HEK293 (cell line): ENCODE results near the gene TCF12.

Source experiments
- CTCF ChIA-PET: fragments of 350-600 bp; formaldehyde crosslinking; extraction: SDS; loops from one replicate; lab custom pipeline; 2021; ENCODE audit warnings: antibody characterized with exemption; lab: Yijun Ruan, JAX
- POLR2A ChIA-PET: fragments of 300-600 bp; formaldehyde crosslinking; extraction: SDS; loops from one replicate; lab custom pipeline; 2020; ENCODE audit warnings: antibody characterized with exemption, inconsistent platforms; lab: Yijun Ruan, JAX
- H3K27ac ChIP-seq: fragments of 200-500 bp; sonication (Bioruptor generic); 2 replicates; pipeline ENCODE4 v1.5.1; 2014; ENCODE audit warnings: low read depth, low read length, control low read depth, inconsistent platforms; ENCODE audit errors: extremely low read depth
- H3K36me3 ChIP-seq, 2 experiments: fragments of 200-500 bp in 1 of 2; sonication (Bioruptor generic) in 1 of 2; 1 replicate in 1 of 2; 2 replicates in 1 of 2; pipeline ENCODE4 v1.5.1; 2014 to 2017; ENCODE audit warnings: inconsistent platforms in 2 of 2, low read length in 2 of 2; ENCODE audit not compliant: control insufficient read depth in 2 of 2, insufficient read depth in 1 of 2
- H3K4me1 ChIP-seq: fragments of 200-500 bp; sonication (Bioruptor generic); 2 replicates; pipeline ENCODE4 v1.5.1; 2014; ENCODE audit warnings: mild to moderate bottlenecking, low read length, inconsistent platforms; ENCODE audit not compliant: control insufficient read depth, insufficient read depth
- H3K4me3 ChIP-seq: 2 replicates; pipeline ENCODE4 v1.5.1; 2011; ENCODE audit warnings: low read depth, mild to moderate bottlenecking, control low read depth, low read length, moderate library complexity
- H3K9me3 ChIP-seq: fragments of 200-500 bp; sonication (Bioruptor generic); 2 replicates; pipeline ENCODE4 v1.5.1; 2014; ENCODE audit warnings: low read depth, low read length, inconsistent platforms; ENCODE audit not compliant: control insufficient read depth, insufficient read depth
- GLIS1 ChIP-seq: fragments of 450-650 bp; formaldehyde crosslinking; IDR thresholded peaks from 2 replicates; pipeline ENCODE4 v1.5.1; 2016; ENCODE audit warnings: missing biosample characterization, missing genetic modification characterization
- INSM2 ChIP-seq: fragments of 450-650 bp; formaldehyde crosslinking; IDR thresholded peaks from 2 replicates; pipeline ENCODE4 v1.5.1; 2016; ENCODE audit warnings: missing biosample characterization, missing genetic modification characterization
- OSR2 ChIP-seq: fragments of 450-650 bp; formaldehyde crosslinking; IDR thresholded peaks from 2 replicates; pipeline ENCODE4 v1.5.1; 2016; ENCODE audit warnings: missing biosample characterization, missing genetic modification characterization
- PRDM2 ChIP-seq: fragments of 450-650 bp; formaldehyde crosslinking; IDR thresholded peaks from 2 replicates; pipeline ENCODE4 v1.5.1; 2016; ENCODE audit warnings: missing biosample characterization, missing genetic modification characterization, borderline replicate concordance
- SP7 ChIP-seq: fragments of 450-650 bp; formaldehyde crosslinking; IDR thresholded peaks from 2 replicates; pipeline ENCODE4 v1.5.1; 2016; ENCODE audit warnings: missing biosample characterization, missing genetic modification characterization
- TSHZ1 ChIP-seq: fragments of 450-650 bp; formaldehyde crosslinking; IDR thresholded peaks from 2 replicates; pipeline ENCODE4 v1.5.1; 2016; ENCODE audit warnings: missing biosample characterization, missing genetic modification characterization, borderline replicate concordance
- ZBTB48 ChIP-seq: fragments of 450-650 bp; formaldehyde crosslinking; IDR thresholded peaks from 2 replicates; pipeline ENCODE4 v1.5.1; 2016; ENCODE audit warnings: missing biosample characterization, missing genetic modification characterization
- ZFHX2 ChIP-seq: fragments of 450-650 bp; formaldehyde crosslinking; conservative IDR thresholded peaks from 2 replicates; pipeline ENCODE4 v1.5.1; 2016; ENCODE audit warnings: missing biosample characterization, missing genetic modification characterization
- ZFP37 ChIP-seq: fragments of 450-650 bp; formaldehyde crosslinking; IDR thresholded peaks from 2 replicates; pipeline ENCODE4 v1.5.1; 2016; ENCODE audit warnings: missing biosample characterization, missing genetic modification characterization
- ZNF155 ChIP-seq: fragments of 450-650 bp; formaldehyde crosslinking; IDR thresholded peaks from 2 replicates; pipeline ENCODE4 v1.5.1; 2016; ENCODE audit warnings: missing biosample characterization, missing genetic modification characterization
- ZNF473 ChIP-seq: fragments of 450-650 bp; formaldehyde crosslinking; IDR thresholded peaks from 2 replicates; pipeline ENCODE4 v1.5.1; 2017; ENCODE audit warnings: missing biosample characterization, missing genetic modification characterization
- ZNF623 ChIP-seq: fragments of 450-650 bp; formaldehyde crosslinking; IDR thresholded peaks from 2 replicates; pipeline ENCODE4 v1.5.1; 2016; ENCODE audit warnings: missing biosample characterization, missing genetic modification characterization
- ZSCAN18 ChIP-seq: fragments of 450-650 bp; formaldehyde crosslinking; IDR thresholded peaks from 2 replicates; pipeline ENCODE4 v1.5.1; 2016; ENCODE audit warnings: missing biosample characterization, missing genetic modification characterization

The TCF12 gene

GRCh38 chr15:57183614-57184344 lies 265.3 kb downstream of the TCF12 start:
- H3K4me1 ChIP-seq = no peaks in the 10 kb centered on the region
- POLR2A ChIA-PET = no interaction called here

GRCh38 chr15:57184502-57184901 lies 266.1 kb downstream of the TCF12 start:
- TF ChIP-seq INSM2 (tag by site-specific recombination) (no peak), ZNF623 (tag by site-specific recombination) (no peak), ZFHX2 (tag by site-specific recombination) (no peak), TSHZ1 (tag by site-specific recombination) (no peak), SP7 (tag by site-specific recombination) (no peak), ZSCAN18 (no peak), ZNF473 (tag by site-specific recombination) (no peak), ZBTB48 (tag by site-specific recombination) (no peak)
- TF ChIP-seq, all 188 proteins: peak for 0
- POLR2A ChIA-PET = no interaction called here
- H3K36me3 ChIP-seq = no peaks in the 10 kb centered on the region
- no peaks in the 10 kb centered on the region for H3K4me1 ChIP-seq
- no peak overlapping the region for H3K27ac ChIP-seq
- H3K4me3 ChIP-seq = no peak overlapping the region
- H3K9me3 ChIP-seq = no peaks in the 10 kb centered on the region
- CTCF ChIA-PET = no interaction called here

More at GRCh38 chr15:57183614-57184344, 265.3 kb downstream of the TCF12 start:
- no peak overlapping the region for H3K27ac ChIP-seq
- no peak for TF ChIP-seq ZFP37
- no peaks in the 10 kb centered on the region for H3K36me3 ChIP-seq
- H3K9me3 ChIP-seq = no peaks in the 10 kb centered on the region
- no peak overlapping the region for H3K4me3 ChIP-seq
- CTCF ChIA-PET = no interaction called here

GRCh38 chr15:57185507-57186074 lies 267.1 kb downstream of the TCF12 start:
- ChIA-PET POLR2A (no interaction called here), CTCF (interaction anchor here (0.7 to 0.8 kb wide), 2 partner anchors 28 to 696 kb away, joined by 3 to 5 read pairs; no protein-coding TSS in a partner anchor)
- no peaks in the 10 kb centered on the region for H3K9me3 ChIP-seq
- no peaks in the 10 kb centered on the region for H3K36me3 ChIP-seq
- H3K27ac ChIP-seq = no peak overlapping the region
- H3K4me3 ChIP-seq = no peak overlapping the region
- TF ChIP-seq ZNF155 (tag by site-specific recombination) = no peak
- TF ChIP-seq PRDM2 (tag by site-specific recombination) = no peak
- no peak for TF ChIP-seq GLIS1 (tag by site-specific recombination)
- no peak for TF ChIP-seq OSR2
- H3K4me1 ChIP-seq = no peaks in the 10 kb centered on the region
